GM12878 (cell line): Measurements from ENCODE around the gene VSX1. TPM values are rescaled to one million over a fixed set of nuclear protein-coding genes. Genes with fewer than 3 reads are reported as not detected.

Experiments
- ATAC-seq: fragments of 200-7000 bp; cut with Tn5 transposase; 3 replicates; pipeline ENCODE4 v1.9.1; 2020; ENCODE audit warnings: mild to moderate bottlenecking, moderate library complexity
- BruUV-seq: library from RNA; stranded (reverse); fragments of 400-500 nt; replicated peaks from 2 replicates; lab custom pipeline; 2021; lab: Mats Ljungman, UMichigan
- CTCF ChIA-PET: fragments of 300-600 bp; sonication (Branson Sonifier 250); formaldehyde crosslinking; extraction: SDS; loops from one replicate; lab custom pipeline; 2021; ENCODE audit warnings: inconsistent platforms; lab: Yijun Ruan, JAX
- POLR2A ChIA-PET: fragments of 350-600 bp; formaldehyde crosslinking; extraction: SDS; loops from one replicate; lab custom pipeline; 2021; ENCODE audit warnings: inconsistent platforms; lab: Charles Lee
- RAD21 ChIA-PET: fragments of 300-600 bp; sonication (Branson Sonifier 250); formaldehyde crosslinking; loops from one replicate; lab custom pipeline; 2023; ENCODE audit warnings: antibody characterized with exemption; ENCODE audit not compliant: unreplicated experiment; lab: Charles Lee
- SMC1A ChIA-PET: fragments of 300-600 bp; sonication (Branson Sonifier 250); formaldehyde crosslinking; loops from one replicate; lab custom pipeline; 2023; ENCODE audit not compliant: unreplicated experiment, uncharacterized antibody; lab: Charles Lee
- DNase-seq: peaks from one replicate; pipeline ENCODE4 v3.0.0-alpha.2; 2011; ENCODE audit warnings: low read depth, low spot score
- FAIRE-seq: peaks from 3 replicates; lab custom pipeline; 2011; peaks lifted over from hg19 to GRCh38; lab: Jason Lieb, UNC
- H2AFZ ChIP-seq: 2 replicates; pipeline ENCODE4 v1.6.0; 2011; ENCODE audit warnings: low read depth, low read length, control low read depth; ENCODE audit not compliant: control insufficient read depth
- H3K27ac ChIP-seq: 2 replicates; pipeline ENCODE4 v1.5.1; 2011; ENCODE audit warnings: control low read depth; ENCODE audit not compliant: control insufficient read depth, insufficient read depth
- H3K27me3 ChIP-seq, 2 experiments: replicated peaks in 1 of 2; 2 replicates each; pipeline versions ENCODE4 v1.6.0 to v1.6.1; 2011; ENCODE audit warnings: low read length in 1 of 2; ENCODE audit not compliant: control insufficient read depth in 2 of 2, insufficient read depth in 2 of 2
- H3K36me3 ChIP-seq, 2 experiments: 2 replicates each; pipeline ENCODE4 v1.5.1; 2011; ENCODE audit warnings: low read length in 1 of 2; ENCODE audit not compliant: control insufficient read depth in 2 of 2, insufficient read depth in 2 of 2
- H3K4me1 ChIP-seq: 2 replicates; pipeline ENCODE4 v1.6.1; 2011; ENCODE audit warnings: mild to moderate bottlenecking, low read length, moderate library complexity, mixed read lengths; ENCODE audit not compliant: control insufficient read depth, insufficient read depth
- H3K4me2 ChIP-seq: 2 replicates; pipeline ENCODE4 v1.6.0; 2011; ENCODE audit warnings: control low read depth; ENCODE audit not compliant: control insufficient read depth, insufficient read depth
- H3K4me3 ChIP-seq: fragments of 200-600 bp; sonication (generic); 2 replicates; pipeline ENCODE4 v1.5.1; 2016
- H3K79me2 ChIP-seq: 2 replicates; pipeline ENCODE4 v1.6.0; 2011; ENCODE audit warnings: low read length; ENCODE audit not compliant: control insufficient read depth, insufficient read depth
- H3K9ac ChIP-seq: 2 replicates; pipeline ENCODE4 v1.8.0; 2011; ENCODE audit warnings: low read length, control low read depth, mixed read lengths; ENCODE audit not compliant: control insufficient read depth, insufficient read depth
- H3K9me3 ChIP-seq: replicated peaks from 3 replicates; pipeline ENCODE4 v1.5.1; 2011; ENCODE audit warnings: mild to moderate bottlenecking, low read length; ENCODE audit not compliant: control insufficient read depth, insufficient read depth
- H4K20me1 ChIP-seq: 2 replicates; pipeline ENCODE4 v1.6.0; 2011; ENCODE audit not compliant: control insufficient read depth, insufficient read depth
- ATF2 ChIP-seq: IDR thresholded peaks from 2 replicates; pipeline ENCODE4 v1.6.1; 2012; ENCODE audit warnings: low read length, inconsistent platforms
- CUX1 ChIP-seq: IDR thresholded peaks from 2 replicates; pipeline ENCODE4 v1.6.1; 2012; ENCODE audit warnings: improper control_type of control experiment, low read depth, low read length; ENCODE audit not compliant: insufficient replicate concordance
- ESRRA ChIP-seq: IDR thresholded peaks from 2 replicates; pipeline ENCODE4 v1.6.1; 2012; ENCODE audit warnings: mild to moderate bottlenecking, low read length, improper control_type of control experiment
- HDAC6 ChIP-seq: fragments of 200-600 bp; sonication (generic); IDR thresholded peaks from one replicate; pipeline ENCODE4 v1.8.0; 2017; ENCODE audit warnings: antibody characterized with exemption; ENCODE audit not compliant: unreplicated experiment
- HDGF ChIP-seq: fragments of 450-650 bp; IDR thresholded peaks from 2 replicates; pipeline ENCODE4 v1.6.1; 2016; ENCODE audit warnings: antibody characterized with exemption
- MYB ChIP-seq: fragments of 150-350 bp; IDR thresholded peaks from 2 replicates; pipeline ENCODE4 v1.6.1; 2014; ENCODE audit warnings: mild to moderate bottlenecking, low read depth, low read length, borderline replicate concordance
- RBBP5 ChIP-seq: fragments of 200-600 bp; sonication (generic); conservative IDR thresholded peaks from 2 replicates; pipeline ENCODE4 v1.6.1; 2016
- RFX5 ChIP-seq: IDR thresholded peaks from 2 replicates; pipeline ENCODE4 v1.6.1; 2011; ENCODE audit warnings: low read depth, low read length, improper control_type of control experiment
- SMAD1 ChIP-seq: fragments of 450-650 bp; IDR thresholded peaks from 2 replicates; pipeline ENCODE4 v1.6.1; 2018; ENCODE audit warnings: mild to moderate bottlenecking, low read depth; ENCODE audit not compliant: partially characterized antibody
- WGBS: methylation state at CpG from one replicate; pipeline ENCODE4 v1.1.6; 2016; ENCODE audit warnings: low lambda C conversion rate; ENCODE audit not compliant: insufficient replicate concordance, insufficient coverage; ENCODE audit errors: missing lambda C conversion rate; 5-methylcytosine and 5-hydroxymethylcytosine counted together
- in situ Hi-C: fragments of 300-500 bp; cut with MboI; formaldehyde crosslinking; loops from 9 replicates; pipeline ENCODE4 v1.14.3; 2018; ENCODE audit warnings: mixed read lengths
- intact Hi-C: fragments of 100-400 bp; cut with micrococcal nuclease; formaldehyde crosslinking; loops from one replicate; pipeline ENCODE4 v1.14.2; 2022; ENCODE audit not compliant: unreplicated experiment
- polyA plus RNA-seq, 11 experiments: library from polyadenylated mRNA; depleted of rRNA in 4 of 11; unstranded in 6 of 11; stranded (reverse) in 5 of 11; fragments of >200 nt; fragmentation: Nextera tagmentation in 4 of 11; fragmentation: Illumina TruSeq in 1 of 11; extraction: Ambion mirVana in 4 of 11; extraction: Trizol in 1 of 11; gene quantifications; 1 replicate in 1 of 11; 2 replicates in 10 of 11; pipeline versions ENCODE4 v1.2.1 to v1.2.3, GENCODE V29; 2011 to 2016; ENCODE audit warnings: inconsistent platforms in 2 of 11, missing spikeins in 2 of 11, low read depth in 1 of 11
- total RNA-seq, 4 experiments: library from RNA; depleted of rRNA in 3 of 4; stranded (reverse); fragments of >200 nt in 3 of 4; fragmentation: Illumina TruSeq in 1 of 4; extraction: Trizol in 1 of 4; gene quantifications; 2 replicates each; pipeline versions ENCODE4 v1.2.1 to v1.2.3, GENCODE V29; 2013 to 2021

Gene VSX1
- total and polyA plus RNA-seq, 10 of the 15 experiments (the other 5 are each of a cell fraction or from before 2014, with no cell fraction given), result 0.05 TPM; not detected in 9

GRCh38 chr20:25046736-25047666, 34.9 kb downstream of the VSX1 start:
- SMC1A ChIA-PET, result interaction anchor here (1.2 kb wide), 1 partner anchor 8 kb away, joined by 3 read pairs; no protein-coding TSS in a partner anchor
- intact Hi-C loops, result no loop called here
- peaks cover 28% of the 10 kb centered on the region for H3K4me1 ChIP-seq
- WGBS, result 85% methylated on average over 21 of the region's 21 CpGs
- CTCF ChIA-PET, result interaction anchor here (1.1 kb wide), 1 partner anchor 18 kb away, joined by 3 read pairs; no protein-coding TSS in a partner anchor
- DNase-seq, result no peak
- H3K79me2 ChIP-seq, result no peaks in the 10 kb centered on the region; the same call in 1 of the 2 replicates
- RAD21 ChIA-PET, result no interaction called here
- FAIRE-seq, result no peak
- no TSS peak for BruUV-seq
- H3K9ac ChIP-seq, result no peak overlapping the region
- in situ Hi-C loops, result no loop called here
- no peak for ATAC-seq
- no peak overlapping the region for H3K4me3 ChIP-seq
- POLR2A ChIA-PET, result no interaction called here
- no peak overlapping the region for H3K4me2 ChIP-seq
- no peaks in the 10 kb centered on the region for H3K9me3 ChIP-seq
- H3K27ac ChIP-seq, result no peak overlapping the region
- peaks cover 4 to 11% of the 10 kb centered on the region in 2 experiments; a peak in 3 of 4 replicates for H3K36me3 ChIP-seq
- peaks cover 5% of the 10 kb centered on the region; the same call in 1 of the 2 replicates for H4K20me1 ChIP-seq
- H3K27me3 ChIP-seq, result no peaks in the 10 kb centered on the region
- TF ChIP-seq MYB (no peak), RFX5 (no peak), ATF2 (no peak), HDAC6 (no peak), HDGF (no peak), RBBP5 (no peak), CUX1 (no peak), SMAD1 (no peak), ESRRA (no peak)
- H2AFZ ChIP-seq, result no peak overlapping the region
